ENCODE measurements around the gene CTNNBIP1. TPM values are rescaled to one million over a fixed set of nuclear protein-coding genes. Genes with fewer than 3 reads are reported as not detected.

The CTNNBIP1 gene
- total RNA-seq, 6 experiments from 2014 or later = 19.7 to 25.5 (median 21.4) TPM

- Mint-ChIP-seq H3K9me3 (no peaks in the 10 kb centered on the region), H3K27me3 (ENCODE audit: insufficient read depth) (peaks cover 5% of the 10 kb centered on the region; the same call in 1 of the 2 replicates), H3K36me3 (ENCODE audit: low read depth) (no peaks in the 10 kb centered on the region), H3K4me3 (no peak overlapping the region), H3K27ac (no peak overlapping the region), H3K4me1 (ENCODE audit: low read depth) (peaks cover 27% of the 10 kb centered on the region)
- no peak for TF ChIP-seq CTCF (IDR thresholded peaks at IDR 0.05)
- DNase-seq = no peak
These were observed 71.1 kb downstream of the CTNNBIP1 start for GRCh38 chr1:9838946-9839345.

GRCh38 chr1:9836632-9836960 is 73.5 kb downstream of the CTNNBIP1 start:
- Mint-ChIP-seq H3K9me3 (no peaks in the 10 kb centered on the region), H3K4me3 (no peak overlapping the region), H3K36me3 (ENCODE audit: low read depth) (no peaks in the 10 kb centered on the region), H3K27ac (no peak overlapping the region), H3K4me1 (ENCODE audit: low read depth) (peaks cover 27% of the 10 kb centered on the region), H3K27me3 (ENCODE audit: insufficient read depth) (peaks cover 6% of the 10 kb centered on the region)
- DNase-seq = no peak
- no peak for TF ChIP-seq CTCF (IDR thresholded peaks at IDR 0.05)

- Mint-ChIP-seq H3K27ac (no peak overlapping the region), H3K4me3 (peak overlapping the region; percentile 26; the same call in 1 of the 2 replicates), H3K9me3 (no peaks in the 10 kb centered on the region), H3K27me3 (ENCODE audit: insufficient read depth) (peaks cover 6% of the 10 kb centered on the region), H3K36me3 (ENCODE audit: low read depth) (no peaks in the 10 kb centered on the region), H3K4me1 (ENCODE audit: low read depth) (peaks cover 27% of the 10 kb centered on the region)
- DNase-seq = no peak
- no peak for TF ChIP-seq CTCF (IDR thresholded peaks at IDR 0.05)
These were observed 74.1 kb downstream of the CTNNBIP1 start for GRCh38 chr1:9835758-9836631.

- H3K27ac Mint-ChIP-seq = no peak overlapping the region
- H3K4me1 Mint-ChIP-seq (ENCODE audit: low read depth) = peaks cover 27% of the 10 kb centered on the region
- no peak for TF ChIP-seq CTCF (IDR thresholded peaks at IDR 0.05)
- no peak for DNase-seq
- no peaks in the 10 kb centered on the region for H3K9me3 Mint-ChIP-seq
- no peaks in the 10 kb centered on the region for H3K36me3 Mint-ChIP-seq (ENCODE audit: low read depth)
- H3K4me3 Mint-ChIP-seq = peak overlapping the region; percentile 26; the same call in 1 of the 2 replicates
- H3K27me3 Mint-ChIP-seq (ENCODE audit: insufficient read depth) = peaks cover 6% of the 10 kb centered on the region
These were observed 74.7 kb downstream of the CTNNBIP1 start for GRCh38 chr1:9835404-9835757.

GRCh38 chr1:9833632-9834031 is 76.4 kb downstream of the CTNNBIP1 start:
- H3K9me3 Mint-ChIP-seq = no peaks in the 10 kb centered on the region
- no peak for DNase-seq
- H3K36me3 Mint-ChIP-seq (ENCODE audit: low read depth) = no peaks in the 10 kb centered on the region
- no peak for TF ChIP-seq CTCF (IDR thresholded peaks at IDR 0.05)
- H3K4me1 Mint-ChIP-seq (ENCODE audit: low read depth) = peaks cover 27% of the 10 kb centered on the region
- no peak overlapping the region for H3K27ac Mint-ChIP-seq
- no peak overlapping the region for H3K4me3 Mint-ChIP-seq
- H3K27me3 Mint-ChIP-seq (ENCODE audit: insufficient read depth) = peaks cover 13% of the 10 kb centered on the region
